GM21723 (cell line): ENCODE results near the gene LRRC39.

Source experiments
- ATAC-seq: cut with Tn5 transposase; IDR thresholded peaks from one replicate; pipeline ENCODE4 v1.9.1; 2021; ENCODE audit warnings: mild to moderate bottlenecking, moderate library complexity; ENCODE audit not compliant: unreplicated experiment

LRRC39 gene

GRCh38 chr1:100151679-100152078, 26.4 kb downstream of the LRRC39 start:
- ATAC-seq = peak; percentile 14

DNA sequence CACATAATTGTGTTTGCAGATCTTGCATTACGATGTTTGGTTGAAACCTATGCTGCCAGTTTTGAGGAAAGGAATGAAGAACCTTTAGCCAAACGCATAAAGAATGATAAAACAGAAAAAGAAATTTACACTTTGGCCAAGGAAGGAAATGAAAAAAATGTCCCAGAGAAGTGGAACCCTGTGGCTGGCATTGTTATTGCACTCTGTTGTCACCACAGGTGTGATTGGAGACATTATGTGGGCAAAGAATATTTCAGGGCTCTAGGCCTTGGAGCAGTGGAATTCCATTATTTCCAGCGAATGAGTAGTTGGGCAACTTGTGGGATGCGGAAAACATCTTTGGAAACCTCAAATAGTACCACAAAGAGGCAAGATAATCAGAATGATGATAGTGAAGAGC, 30.2 kb downstream of the LRRC39 start:
- no peak for ATAC-seq

DNA sequence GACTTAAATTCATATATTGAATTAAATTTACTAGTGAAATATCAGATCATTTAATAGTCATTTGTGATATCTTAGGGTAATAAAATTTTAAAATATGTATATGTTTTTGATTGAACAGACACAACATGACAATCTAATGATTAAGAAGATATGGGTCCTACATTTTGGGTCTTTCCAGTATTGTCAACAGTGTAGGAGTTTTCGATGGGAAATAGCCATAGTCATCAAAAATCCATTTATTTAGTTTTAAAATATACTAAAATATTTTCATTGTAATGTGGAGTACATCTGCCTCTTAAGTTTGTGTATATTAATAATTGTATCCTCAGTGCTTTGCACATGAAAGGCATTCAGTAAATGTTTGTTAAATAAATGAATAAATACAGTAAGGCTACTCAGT, 31.1 kb downstream of the LRRC39 start:
- ATAC-seq = no peak

GRCh38 chr1:100145116-100145515, 32.9 kb downstream of the LRRC39 start:
- no peak for ATAC-seq

DNA sequence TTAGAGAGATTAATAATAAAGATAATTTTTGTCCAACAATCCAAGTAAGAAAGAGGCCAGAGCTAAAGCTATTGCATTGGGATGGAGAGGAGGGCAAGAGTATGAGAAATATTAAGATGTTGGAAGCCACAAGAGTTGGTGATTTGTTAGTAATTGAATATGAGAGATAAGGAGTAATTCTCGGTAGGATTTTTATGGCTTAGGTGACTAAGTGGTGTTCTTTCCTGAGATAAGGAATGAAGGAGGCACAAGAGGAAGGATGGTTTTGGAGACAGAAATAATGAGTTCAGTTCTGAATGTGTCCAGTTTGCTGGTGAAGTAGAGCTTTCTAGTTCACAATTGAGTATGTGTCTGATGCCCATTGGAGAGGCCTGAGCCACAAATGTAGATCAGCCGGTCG, 35.7 kb downstream of the LRRC39 start:
- no peak for ATAC-seq

DNA sequence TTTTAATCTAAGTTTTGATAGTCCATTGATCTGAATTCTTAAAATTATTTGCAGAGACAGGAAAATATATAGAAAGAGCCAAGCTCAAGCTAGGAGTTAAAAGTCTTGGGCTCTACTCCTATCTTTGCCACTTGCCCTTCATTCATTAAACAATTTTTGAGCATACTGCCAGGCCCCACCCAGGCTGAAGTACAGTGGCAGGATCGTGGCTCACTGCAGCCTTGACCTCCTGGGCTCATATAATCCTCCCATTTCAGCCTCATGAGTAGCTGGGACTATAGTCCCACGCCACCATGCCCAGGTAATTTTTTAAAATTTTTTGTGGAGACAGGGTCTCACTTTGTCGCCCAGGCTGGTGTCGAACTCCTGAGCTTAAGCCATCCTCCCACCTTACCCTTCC, 36.9 kb downstream of the LRRC39 start:
- no peak for ATAC-seq

DNA sequence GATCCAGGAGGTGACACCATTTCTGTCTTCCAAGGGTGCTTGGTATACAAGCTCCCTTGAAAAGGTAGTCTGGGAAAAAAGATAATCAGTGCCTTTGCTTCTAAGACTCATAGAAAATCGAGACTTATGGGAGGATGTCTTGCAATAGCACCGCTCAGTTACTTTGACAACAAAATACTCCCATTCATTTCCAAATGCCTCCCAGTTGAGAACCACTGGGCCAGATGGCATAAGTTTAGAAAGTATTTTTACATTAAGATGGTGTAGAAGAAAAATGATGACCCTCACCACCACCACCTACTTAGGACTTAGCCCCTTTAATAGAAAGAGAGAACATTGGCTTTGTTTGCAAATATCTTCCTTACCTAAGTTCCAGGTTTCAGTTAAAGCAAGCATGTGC, 40.5 kb downstream of the LRRC39 start:
- no peak for ATAC-seq

GRCh38 chr1:100134872-100135271, 43.2 kb downstream of the LRRC39 start:
- ATAC-seq = no peak

GRCh38 chr1:100132566-100133477, 45.2 kb downstream of the LRRC39 start, which contains the start of the genes SASS6 and TRMT13:
Gene SASS6 (minus strand): TSS chr1:100132930. CDS start chr1:100132814, 116 bp downstream.
Gene TRMT13 (plus strand): TSS chr1:100133163. CDS start chr1:100133169, 6 bp downstream.
- peak; percentile 92 for ATAC-seq

DNA sequence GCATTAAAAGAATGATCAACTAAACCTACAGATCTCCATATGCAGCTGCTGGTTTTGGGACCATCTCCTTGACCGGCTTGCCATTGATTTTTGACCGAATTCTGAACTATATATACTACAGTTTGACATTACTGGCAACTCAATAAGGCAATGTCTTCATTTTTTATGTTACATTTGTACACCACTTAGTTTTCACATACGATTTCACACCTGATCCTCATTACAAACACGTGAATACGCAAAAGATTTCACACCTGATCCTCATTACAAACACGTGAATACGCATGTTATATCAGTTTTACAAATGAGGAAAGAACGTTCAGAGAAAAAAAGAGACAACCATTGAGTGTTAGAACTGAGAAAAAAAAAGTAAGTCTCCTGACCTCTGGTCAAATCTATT, 46.4 kb downstream of the LRRC39 start:
- no peak for ATAC-seq

DNA sequence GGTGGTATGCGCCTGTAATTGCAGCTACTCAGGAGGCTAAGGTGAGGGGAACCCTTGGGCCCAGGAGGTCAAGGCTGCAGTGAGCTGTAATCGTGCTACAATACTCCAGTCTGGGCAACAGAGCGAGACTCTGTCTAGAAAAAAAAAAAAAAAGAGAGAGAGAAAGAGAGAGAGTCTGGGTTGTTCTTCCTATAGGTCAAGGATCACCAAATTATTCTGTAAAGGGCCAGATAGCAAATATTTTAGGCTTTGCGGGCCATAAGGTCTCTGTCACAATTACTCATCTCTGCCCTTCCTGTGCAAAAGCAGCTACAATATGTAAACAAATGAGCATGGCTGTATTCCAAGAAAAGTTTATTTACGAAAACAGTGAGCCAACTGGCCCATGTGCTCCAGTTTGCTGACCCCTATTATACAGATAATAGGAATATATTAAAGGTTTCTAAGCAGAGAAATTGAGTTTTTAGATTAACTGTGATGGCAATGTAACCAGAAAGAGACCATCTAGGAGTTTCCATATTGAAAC, 47.4 kb downstream of the LRRC39 start:
- ATAC-seq = no peak

GRCh38 chr1:100127226-100127625, 50.8 kb downstream of the LRRC39 start:
- no peak for ATAC-seq

DNA sequence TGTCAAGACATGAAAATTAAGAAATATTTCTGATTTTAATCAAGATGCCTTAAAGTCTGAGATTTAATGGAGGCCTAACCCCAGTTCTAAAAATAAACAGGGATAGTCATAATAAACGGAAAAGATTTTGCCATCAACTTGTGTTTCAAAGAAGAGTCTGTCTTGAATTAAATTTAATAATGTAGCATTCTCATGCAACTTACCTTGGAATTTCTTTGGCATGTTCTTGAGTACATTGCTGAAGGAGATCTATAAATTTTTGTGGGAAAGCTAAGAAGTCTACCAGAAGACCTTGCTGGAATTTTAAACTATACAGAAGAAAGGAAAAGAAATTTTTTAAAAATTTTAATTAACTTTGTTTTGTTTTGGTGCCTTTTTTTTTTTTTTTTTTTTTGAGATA, 55.9 kb downstream of the LRRC39 start:
- ATAC-seq = no peak

GRCh38 chr1:100115524-100115923, 62.5 kb downstream of the LRRC39 start:
- no peak for ATAC-seq

DNA sequence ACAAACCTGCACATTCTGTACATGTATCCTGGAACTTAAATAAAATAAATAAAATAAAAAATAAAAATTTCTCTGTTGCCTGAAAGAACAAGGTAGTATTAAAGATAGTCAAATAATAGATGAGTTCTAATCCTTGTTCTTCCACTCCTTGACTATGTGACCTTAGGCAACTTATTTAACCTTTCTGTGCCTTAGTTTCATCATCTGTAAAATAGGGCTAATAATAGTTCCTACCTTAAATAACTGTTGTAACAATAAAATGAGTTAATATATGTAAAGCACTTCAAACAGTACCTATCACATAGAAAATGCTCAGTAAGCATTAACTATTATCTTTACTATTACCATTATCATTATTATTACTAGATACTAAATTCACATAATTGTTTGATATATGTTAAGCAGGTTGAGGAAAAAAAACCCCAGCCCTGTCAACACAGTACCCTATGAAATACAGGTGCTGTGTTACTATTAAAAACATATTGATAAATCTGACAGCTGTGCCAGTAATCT, 68.4 kb downstream of the LRRC39 start:
- no peak for ATAC-seq

GRCh38 chr1:100107696-100108095, 70.4 kb downstream of the LRRC39 start:
- no peak for ATAC-seq

GRCh38 chr1:100101564-100101963, 76.5 kb downstream of the LRRC39 start:
- no peak for ATAC-seq

- no peak for ATAC-seq
Observed at GRCh38 chr1:100100202-100100601, 77.9 kb downstream of the LRRC39 start.
